Activated naive CD8-positive, alpha-beta T cell (primary cell): ENCODE results near the gene SEMA3D.

Experiments
- H3K27ac Mint-ChIP-seq: one replicate; pipeline ENCODE4 v1.8.0; 2021; ENCODE audit warnings: mixed read lengths
- H3K27me3 Mint-ChIP-seq: one replicate; pipeline ENCODE4 v1.8.0; 2021; ENCODE audit warnings: mixed read lengths
- H3K36me3 Mint-ChIP-seq: one replicate; pipeline ENCODE4 v1.8.0; 2021; ENCODE audit warnings: mixed read lengths
- H3K4me1 Mint-ChIP-seq: one replicate; pipeline ENCODE4 v1.8.0; 2021; ENCODE audit warnings: low read depth, mixed read lengths
- H3K4me3 Mint-ChIP-seq: one replicate; pipeline ENCODE4 v1.8.0; 2021; ENCODE audit warnings: mild to moderate bottlenecking, mixed read lengths
- H3K9me3 Mint-ChIP-seq: one replicate; pipeline ENCODE4 v1.8.0; 2021; ENCODE audit warnings: low read depth, mixed read lengths

Gene SEMA3D

DNA sequence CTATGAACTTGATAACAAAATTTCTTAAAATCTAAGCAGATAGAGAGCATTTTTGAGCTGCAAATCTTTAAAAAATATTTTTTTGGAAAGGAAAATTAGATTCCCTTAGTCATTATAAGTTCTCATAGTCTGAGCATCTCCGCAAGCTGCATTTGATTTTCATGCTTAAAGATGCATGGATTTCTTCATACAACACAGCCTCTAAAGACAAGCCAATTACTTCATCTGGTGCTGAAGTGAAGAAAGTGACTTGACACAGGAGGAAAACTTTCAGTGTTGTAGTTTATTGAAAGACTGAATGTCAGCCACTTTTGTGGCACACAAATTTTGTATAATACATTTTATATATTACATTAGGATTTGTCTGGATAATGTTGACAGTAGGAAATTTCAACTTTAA, 22.5 kb downstream of the SEMA3D start:
- H3K4me1 Mint-ChIP-seq: no peaks in the 10 kb centered on the region
- H3K27ac Mint-ChIP-seq: no peak overlapping the region
- no peaks in the 10 kb centered on the region for H3K27me3 Mint-ChIP-seq
- H3K9me3 Mint-ChIP-seq: peaks cover 8% of the 10 kb centered on the region
- no peak overlapping the region for H3K4me3 Mint-ChIP-seq
- no peaks in the 10 kb centered on the region for H3K36me3 Mint-ChIP-seq

DNA sequence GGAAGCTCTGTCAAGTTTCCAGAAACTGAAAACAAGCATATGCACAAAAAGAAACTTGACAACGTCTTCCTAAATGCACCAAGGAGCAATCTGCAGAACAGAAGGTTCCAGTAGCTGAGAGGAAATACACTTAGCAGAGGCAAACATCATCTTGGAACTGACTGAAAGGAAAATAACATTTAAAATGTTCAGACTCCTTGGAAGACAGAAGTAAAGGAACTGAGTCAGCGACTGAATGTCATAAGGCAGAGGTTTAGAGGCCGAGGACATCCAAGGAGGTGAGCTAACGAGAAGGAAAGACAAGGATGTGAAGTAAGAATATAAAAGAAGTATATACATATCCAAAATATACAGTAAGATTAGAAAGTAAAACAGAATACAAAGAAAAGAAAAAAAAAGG, 24.1 kb downstream of the SEMA3D start:
- H3K36me3 Mint-ChIP-seq: peaks cover 5% of the 10 kb centered on the region
- H3K27ac Mint-ChIP-seq: no peak overlapping the region
- H3K4me3 Mint-ChIP-seq: no peak overlapping the region
- H3K9me3 Mint-ChIP-seq: peaks cover 18% of the 10 kb centered on the region
- no peaks in the 10 kb centered on the region for H3K27me3 Mint-ChIP-seq
- no peaks in the 10 kb centered on the region for H3K4me1 Mint-ChIP-seq

DNA sequence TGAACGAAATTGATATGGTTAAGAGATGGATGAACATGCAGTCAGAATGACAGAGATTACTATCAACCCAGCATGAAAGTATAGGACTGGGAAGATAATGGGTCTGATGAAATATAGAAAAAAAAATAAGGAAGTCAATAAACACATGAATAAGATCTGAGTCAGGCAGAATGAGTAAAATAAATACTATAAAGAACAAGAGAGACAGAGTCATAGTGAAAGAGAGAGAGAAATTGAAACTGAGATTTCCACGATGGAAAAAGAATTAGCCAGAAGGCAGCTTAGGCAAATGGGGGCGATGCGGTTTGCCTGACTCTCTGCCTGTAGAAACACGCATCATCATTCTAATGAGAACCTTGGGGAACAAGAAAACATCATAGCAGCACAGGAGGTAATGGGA, 26.6 kb downstream of the SEMA3D start:
- peaks cover 5% of the 10 kb centered on the region for H3K36me3 Mint-ChIP-seq
- no peaks in the 10 kb centered on the region for H3K27me3 Mint-ChIP-seq
- H3K4me3 Mint-ChIP-seq: no peak overlapping the region
- peaks cover 18% of the 10 kb centered on the region for H3K9me3 Mint-ChIP-seq
- no peaks in the 10 kb centered on the region for H3K4me1 Mint-ChIP-seq
- H3K27ac Mint-ChIP-seq: no peak overlapping the region

- no peaks in the 10 kb centered on the region for H3K27me3 Mint-ChIP-seq
- peaks cover 18% of the 10 kb centered on the region for H3K9me3 Mint-ChIP-seq
- H3K27ac Mint-ChIP-seq: no peak overlapping the region
- H3K36me3 Mint-ChIP-seq: peaks cover 5% of the 10 kb centered on the region
- H3K4me3 Mint-ChIP-seq: no peak overlapping the region
- no peaks in the 10 kb centered on the region for H3K4me1 Mint-ChIP-seq
These were observed 27.9 kb downstream of the SEMA3D start for GRCh38 chr7:85159003-85159402.

GRCh38 chr7:85156661-85157208, 30.1 kb downstream of the SEMA3D start:
- Mint-ChIP-seq H3K36me3 (peaks cover 5% of the 10 kb centered on the region), H3K4me3 (no peak overlapping the region), H3K9me3 (peaks cover 18% of the 10 kb centered on the region), H3K4me1 (no peaks in the 10 kb centered on the region), H3K27ac (no peak overlapping the region), H3K27me3 (no peaks in the 10 kb centered on the region)

- H3K4me1 Mint-ChIP-seq: no peaks in the 10 kb centered on the region
- H3K27me3 Mint-ChIP-seq: no peaks in the 10 kb centered on the region
- H3K27ac Mint-ChIP-seq: no peak overlapping the region
- peaks cover 11% of the 10 kb centered on the region for H3K9me3 Mint-ChIP-seq
- no peak overlapping the region for H3K4me3 Mint-ChIP-seq
- H3K36me3 Mint-ChIP-seq: peaks cover 5% of the 10 kb centered on the region
These were observed 32.4 kb downstream of the SEMA3D start for GRCh38 chr7:85154282-85154937.

DNA sequence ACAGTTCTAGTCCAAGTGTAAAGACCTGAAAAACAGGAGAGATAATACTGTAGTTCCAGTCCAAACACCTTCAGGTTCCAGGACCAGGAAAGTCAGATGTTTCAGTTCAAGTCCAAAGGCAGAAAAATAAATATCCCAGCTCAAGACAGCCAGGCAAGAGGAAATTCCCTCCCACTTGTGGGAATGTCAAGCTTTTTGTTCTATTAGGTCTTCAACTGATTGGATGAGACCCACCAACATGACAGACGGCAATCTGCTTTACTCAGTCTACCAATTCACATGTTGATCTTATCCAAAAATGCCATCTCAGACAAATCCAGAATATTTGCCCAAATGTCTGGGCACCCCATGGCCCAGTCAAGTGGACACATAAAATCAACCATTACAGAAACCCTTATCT, 33.1 kb downstream of the SEMA3D start:
- Mint-ChIP-seq H3K4me1 (no peaks in the 10 kb centered on the region), H3K4me3 (no peak overlapping the region), H3K27ac (no peak overlapping the region), H3K36me3 (peaks cover 2% of the 10 kb centered on the region), H3K27me3 (no peaks in the 10 kb centered on the region), H3K9me3 (peaks cover 4% of the 10 kb centered on the region)

DNA sequence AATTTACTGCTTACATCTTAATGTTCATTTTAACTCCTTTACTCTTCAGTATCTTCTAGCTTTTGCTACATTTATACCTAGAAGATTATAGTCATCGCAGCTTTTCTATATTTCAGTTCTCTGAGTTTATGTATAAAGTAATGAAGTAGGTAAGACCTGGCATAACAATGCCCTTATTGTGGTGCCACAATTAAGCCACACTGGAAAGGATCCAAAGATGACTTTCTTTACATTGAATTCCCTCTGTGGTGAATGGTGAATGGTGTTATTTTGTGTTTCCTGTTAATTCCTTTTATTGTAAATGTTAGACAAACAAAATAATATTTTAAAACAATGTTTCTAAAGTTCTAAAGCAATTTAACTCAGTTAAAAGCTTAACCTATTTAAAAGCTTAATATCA, 36.2 kb downstream of the SEMA3D start:
- H3K4me3 Mint-ChIP-seq: no peak overlapping the region
- H3K27me3 Mint-ChIP-seq: no peaks in the 10 kb centered on the region
- H3K4me1 Mint-ChIP-seq: no peaks in the 10 kb centered on the region
- H3K27ac Mint-ChIP-seq: no peak overlapping the region
- H3K36me3 Mint-ChIP-seq: no peaks in the 10 kb centered on the region
- H3K9me3 Mint-ChIP-seq: no peaks in the 10 kb centered on the region

- Mint-ChIP-seq H3K27ac (no peak overlapping the region), H3K9me3 (no peaks in the 10 kb centered on the region), H3K36me3 (no peaks in the 10 kb centered on the region), H3K4me3 (no peak overlapping the region), H3K4me1 (no peaks in the 10 kb centered on the region), H3K27me3 (no peaks in the 10 kb centered on the region)
These were observed 42.1 kb downstream of the SEMA3D start for GRCh38 chr7:85144771-85145170.

DNA sequence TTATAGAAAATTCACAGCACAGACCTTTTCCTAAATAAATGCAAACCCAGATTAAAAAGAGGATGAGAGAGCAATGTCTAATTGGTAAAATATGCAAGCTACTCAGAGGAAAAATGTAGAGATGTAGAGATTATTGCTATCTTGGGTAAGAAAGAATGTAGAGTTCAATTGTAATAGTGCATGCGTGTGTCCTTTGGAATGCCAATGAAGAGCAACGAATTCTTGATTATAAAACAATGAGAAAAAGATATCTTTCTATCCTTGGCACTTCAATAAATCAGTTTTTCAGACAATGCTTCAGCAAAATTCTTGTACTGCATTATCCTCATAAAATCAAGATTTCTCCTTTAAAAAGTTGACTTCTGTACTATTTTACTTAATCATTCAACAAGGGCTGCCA, 50.9 kb downstream of the SEMA3D start:
- H3K4me1 Mint-ChIP-seq: no peaks in the 10 kb centered on the region
- no peaks in the 10 kb centered on the region for H3K36me3 Mint-ChIP-seq
- H3K27me3 Mint-ChIP-seq: no peaks in the 10 kb centered on the region
- no peaks in the 10 kb centered on the region for H3K9me3 Mint-ChIP-seq
- no peak overlapping the region for H3K27ac Mint-ChIP-seq
- no peak overlapping the region for H3K4me3 Mint-ChIP-seq

- H3K9me3 Mint-ChIP-seq: no peaks in the 10 kb centered on the region
- H3K27me3 Mint-ChIP-seq: no peaks in the 10 kb centered on the region
- H3K27ac Mint-ChIP-seq: no peak overlapping the region
- no peaks in the 10 kb centered on the region for H3K36me3 Mint-ChIP-seq
- no peaks in the 10 kb centered on the region for H3K4me1 Mint-ChIP-seq
- H3K4me3 Mint-ChIP-seq: no peak overlapping the region
These were observed 53.3 kb downstream of the SEMA3D start for GRCh38 chr7:85133560-85133959.

- Mint-ChIP-seq H3K4me1 (no peaks in the 10 kb centered on the region), H3K27me3 (no peaks in the 10 kb centered on the region), H3K4me3 (no peak overlapping the region), H3K9me3 (no peaks in the 10 kb centered on the region), H3K27ac (no peak overlapping the region), H3K36me3 (no peaks in the 10 kb centered on the region)
These were observed 53.9 kb downstream of the SEMA3D start for GRCh38 chr7:85133006-85133405.

DNA sequence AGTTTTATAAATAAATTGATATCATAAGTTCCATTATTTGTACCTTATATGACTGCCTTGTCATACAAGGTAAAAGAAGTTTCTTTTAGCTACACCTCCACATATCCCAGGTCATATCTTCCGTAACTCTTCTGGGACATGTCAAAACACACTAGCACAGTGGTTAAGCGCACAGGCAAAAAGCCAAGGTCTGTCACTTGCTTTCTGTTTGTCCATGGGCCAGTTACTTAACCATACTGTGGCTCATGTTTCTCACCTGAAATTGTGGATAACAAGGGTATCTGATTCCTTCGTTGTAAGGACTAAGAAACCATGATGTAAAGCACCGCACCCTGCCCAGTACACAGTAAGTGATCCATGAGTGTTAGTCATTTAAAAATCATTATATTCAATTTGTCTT, 56.2 kb downstream of the SEMA3D start:
- H3K36me3 Mint-ChIP-seq: no peaks in the 10 kb centered on the region
- no peak overlapping the region for H3K27ac Mint-ChIP-seq
- H3K4me3 Mint-ChIP-seq: no peak overlapping the region
- no peaks in the 10 kb centered on the region for H3K27me3 Mint-ChIP-seq
- no peaks in the 10 kb centered on the region for H3K9me3 Mint-ChIP-seq
- H3K4me1 Mint-ChIP-seq: no peaks in the 10 kb centered on the region

DNA sequence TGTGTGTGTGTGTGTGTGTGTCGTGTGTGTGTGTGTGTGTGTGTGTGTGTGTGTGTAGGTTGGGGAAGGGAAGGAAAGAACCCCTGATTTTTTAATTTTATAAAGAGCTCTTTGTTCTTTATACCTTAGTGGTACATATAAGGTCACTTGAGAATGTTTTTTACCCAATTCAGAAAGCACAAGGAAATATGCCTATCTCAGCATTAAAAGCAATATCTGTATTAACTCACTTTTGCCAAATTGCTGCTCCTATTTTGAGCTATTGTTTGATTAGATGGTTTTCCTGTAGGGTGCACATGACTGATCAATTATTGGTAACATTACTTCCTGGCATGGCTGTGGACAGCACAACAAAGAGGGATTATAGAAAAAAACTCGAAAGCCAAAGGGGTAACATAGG, 60.5 kb downstream of the SEMA3D start:
- Mint-ChIP-seq H3K27ac (no peak overlapping the region), H3K9me3 (no peaks in the 10 kb centered on the region), H3K36me3 (no peaks in the 10 kb centered on the region), H3K4me3 (no peak overlapping the region), H3K4me1 (no peaks in the 10 kb centered on the region), H3K27me3 (no peaks in the 10 kb centered on the region)

- H3K36me3 Mint-ChIP-seq: no peaks in the 10 kb centered on the region
- H3K27ac Mint-ChIP-seq: no peak overlapping the region
- no peak overlapping the region for H3K4me3 Mint-ChIP-seq
- H3K27me3 Mint-ChIP-seq: no peaks in the 10 kb centered on the region
- no peaks in the 10 kb centered on the region for H3K9me3 Mint-ChIP-seq
- H3K4me1 Mint-ChIP-seq: no peaks in the 10 kb centered on the region
These were observed 61.2 kb downstream of the SEMA3D start for GRCh38 chr7:85125651-85126131.

GRCh38 chr7:85125176-85125575, 61.7 kb downstream of the SEMA3D start:
- no peaks in the 10 kb centered on the region for H3K4me1 Mint-ChIP-seq
- no peak overlapping the region for H3K27ac Mint-ChIP-seq
- H3K4me3 Mint-ChIP-seq: no peak overlapping the region

More at GRCh38 chr7:85125176-85125575, 61.7 kb downstream of the SEMA3D start:
- Mint-ChIP-seq H3K27me3 (no peaks in the 10 kb centered on the region), H3K36me3 (no peaks in the 10 kb centered on the region), H3K9me3 (no peaks in the 10 kb centered on the region)
